Body of pancreas (tissue), 4 donors: ENCODE measurements around the gene NLRP9. TPM values are rescaled to one million over a fixed set of nuclear protein-coding genes. Genes with fewer than 3 reads are reported as not detected.
A peak's percentile ranks its signal among the peaks of the same experiment; 100 is the strongest.

Experiments
- ATAC-seq: fragments of 150-250 bp; one replicate; pipeline ENCODE4 v1.9.1; 2016
- DNase-seq, 4 donors: peaks; one replicate each; pipeline ENCODE4 v3.0.0-alpha.2; 2019
- H3K27ac ChIP-seq, 4 donors: fragments of 200-600 bp; sonication (generic); 1 replicate in 3 of 4; 2 replicates in 1 of 4; pipeline versions ENCODE4 v1.5.1 to v1.6.1; 2016 to 2019; ENCODE audit warnings: mild to moderate bottlenecking in 1 of 4, mixed read lengths in 1 of 4, moderate library complexity in 1 of 4
- H3K27me3 ChIP-seq, 2 donors: fragments of 200-600 bp; sonication (generic); one replicate each; pipeline ENCODE4 v1.6.0; 2016; ENCODE audit warnings: mild to moderate bottlenecking in 1 of 2
- H3K36me3 ChIP-seq, 2 donors: fragments of 200-600 bp; sonication (generic); replicated peaks in 1 of 2; 2 replicates each; pipeline ENCODE4 v1.5.1; 2016; ENCODE audit warnings: low read depth in 2 of 2; ENCODE audit not compliant: insufficient read depth in 1 of 2
- H3K4me1 ChIP-seq: fragments of 200-600 bp; sonication (generic); one replicate; pipeline ENCODE4 v1.6.0; 2016
- H3K4me3 ChIP-seq, 2 donors: fragments of 200-600 bp; sonication (generic); 1 replicate in 1 of 2; 2 replicates in 1 of 2; pipeline ENCODE4 v1.5.1; 2016 to 2019
- H3K9me3 ChIP-seq, 3 donors: fragments of 200-600 bp; sonication (generic); 1 replicate in 2 of 3; 2 replicates in 1 of 3; pipeline ENCODE4 v1.5.1; 2016
- CTCF ChIP-seq, 7 experiments: fragments of 450-650 bp in 4 of 7; fragments of 200-600 bp in 3 of 7; sonication (generic) in 3 of 7; IDR thresholded peaks; one replicate each; pipeline ENCODE4 v1.5.1; 2016 to 2019; ENCODE audit warnings: antibody characterized with exemption in 7 of 7
- POLR2A ChIP-seq, 3 donors: fragments of 450-650 bp; IDR thresholded peaks; one replicate each; pipeline ENCODE4 v1.6.1; 2016; ENCODE audit warnings: antibody characterized with exemption in 3 of 3, mild to moderate bottlenecking in 2 of 3
- WGBS, 2 donors: methylation state at CpG; one replicate each; pipeline ENCODE4 v1.1.5; 2017; 5-methylcytosine and 5-hydroxymethylcytosine counted together
- intact Hi-C: fragments of 100-400 bp; cut with DNase I; formaldehyde crosslinking; loops from one replicate; pipeline ENCODE4 v1.15.1; 2023
- total RNA-seq, 2 donors: library from RNA; depleted of rRNA; stranded (reverse); fragments of >200 nt; gene quantifications; one replicate each; pipeline ENCODE4 v1.1.0, GENCODE V29; 2016

The NLRP9 gene
- total RNA-seq, 2 donors from 2014 or later: not detected

- Histone ChIP-seq H3K4me1 (peaks cover 2% of the 10 kb centered on the region), H3K9me3 (no peaks in the 10 kb centered on the region), H3K4me3 (no peak overlapping the region), H3K36me3 (peaks cover 35 to 49% of the 10 kb centered on the region in 2 donors), H3K27ac (no peak overlapping the region), H3K27me3 (no peaks in the 10 kb centered on the region)
- TF ChIP-seq POLR2A (IDR thresholded peaks at IDR 0.05) (no peak), CTCF (IDR thresholded peaks at IDR 0.05) (no peak)
- intact Hi-C loops: no loop called here
- ATAC-seq (no peak), DNase-seq (no peak)
- 90% methylated on average over 12 to 19 of the region's 19 CpGs for WGBS, 2 donors
Observed at GRCh38 chr19:55692681-55693081, 45.5 kb downstream of the NLRP9 start.

GRCh38 chr19:55691561-55692481 is 46.4 kb downstream of the NLRP9 start:
- Histone ChIP-seq H3K9me3 (no peaks in the 10 kb centered on the region), H3K27ac (no peak overlapping the region), H3K27me3 (no peaks in the 10 kb centered on the region), H3K4me3 (no peak overlapping the region), H3K4me1 (peaks cover 10% of the 10 kb centered on the region), H3K36me3 (peaks cover 35 to 47% of the 10 kb centered on the region in 2 donors)
- peak in 1 of 4 donors; percentile 4 for DNase-seq
- WGBS, 2 donors: 93% methylated on average over 23 to 29 of the region's 31 CpGs
- TF ChIP-seq CTCF (IDR thresholded peaks at IDR 0.05) (no peak), POLR2A (IDR thresholded peaks at IDR 0.05) (no peak)
- intact Hi-C loops: no loop called here
- no peak for ATAC-seq

GRCh38 chr19:55690769-55691545 is 47.2 kb downstream of the NLRP9 start:
- WGBS, 2 donors: 89 to 92% methylated on average over 24 to 31 of the region's 31 CpGs
- intact Hi-C loops: no loop called here
- Histone ChIP-seq H3K4me3 (no peak overlapping the region), H3K27ac (no peak overlapping the region), H3K27me3 (no peaks in the 10 kb centered on the region), H3K36me3 (peaks cover 35 to 47% of the 10 kb centered on the region in 2 donors), H3K4me1 (peaks cover 15% of the 10 kb centered on the region), H3K9me3 (no peaks in the 10 kb centered on the region)
- ATAC-seq: no peak
- TF ChIP-seq POLR2A (IDR thresholded peaks at IDR 0.05): no peak
- TF ChIP-seq CTCF (IDR thresholded peaks at IDR 0.05): no peak
- peak in 1 of 4 donors; percentile 3 for DNase-seq

GRCh38 chr19:55690109-55690768 is 48.0 kb downstream of the NLRP9 start:
- H3K27me3 ChIP-seq: no peaks in the 10 kb centered on the region
- intact Hi-C loops: no loop called here

More at GRCh38 chr19:55690109-55690768, 48.0 kb downstream of the NLRP9 start:
- ATAC-seq (no peak), DNase-seq (no peak)
- Histone ChIP-seq H3K4me1 (peaks cover 22% of the 10 kb centered on the region), H3K36me3 (peaks cover 35 to 53% of the 10 kb centered on the region in 2 donors), H3K9me3 (no peaks in the 10 kb centered on the region), H3K27ac (no peak overlapping the region), H3K4me3 (no peak overlapping the region)
- 93 to 94% methylated on average over 11 to 25 of the region's 25 CpGs for WGBS, 2 donors
- TF ChIP-seq POLR2A (IDR thresholded peaks at IDR 0.05): no peak
- no peak for TF ChIP-seq CTCF (IDR thresholded peaks at IDR 0.05)
